Measurements from ENCODE around the gene USP48.

Gene USP48

DNA sequence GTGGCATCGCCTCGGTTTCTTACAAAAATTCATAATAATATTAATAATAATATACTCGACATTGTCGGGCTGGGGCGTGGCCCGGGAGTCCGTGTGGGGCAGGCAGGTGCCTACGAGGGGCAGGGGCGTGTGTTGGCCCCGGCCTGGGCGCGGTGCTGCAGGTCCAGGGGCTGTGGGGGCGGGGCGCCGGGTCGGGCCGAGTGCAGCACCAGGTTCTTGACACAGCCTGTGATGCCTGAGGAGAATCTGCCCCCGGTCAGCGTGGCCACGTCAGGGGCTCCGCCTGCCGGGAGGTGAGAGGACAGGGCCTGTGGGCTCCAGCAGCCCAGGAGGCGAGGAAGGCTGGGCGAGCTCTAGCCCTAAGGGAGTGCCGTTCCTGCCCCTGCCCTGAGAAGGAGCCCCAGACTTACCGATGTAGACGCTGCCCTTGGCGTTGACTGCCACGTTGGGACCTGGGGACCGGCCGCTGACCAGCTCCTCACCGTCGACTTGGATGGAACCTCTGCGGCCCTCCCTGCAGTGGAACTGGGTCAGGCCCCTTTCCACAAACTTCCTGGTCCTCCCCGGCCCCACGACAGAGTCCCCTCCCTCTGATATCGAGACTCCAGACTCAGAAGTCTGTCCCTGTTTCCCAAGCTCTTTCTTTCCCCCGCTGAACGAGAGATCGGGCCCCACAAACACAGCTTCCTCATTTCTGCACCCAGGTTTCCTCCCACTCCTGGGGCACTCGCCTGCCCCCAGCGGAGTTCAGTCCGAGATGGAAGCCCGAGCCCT, 40.4 kb upstream of the USP48 start:
- no peak overlapping the region for H3K4me3 ChIP-seq (ENCODE audit: insufficient read depth in 1 of 2, low read depth in 1 of 2, low read length in 2 of 2)
- H3K14ac ChIP-seq (ENCODE audit: low read length in 2 of 2), result no peak overlapping the region
- H2BK120ac ChIP-seq (ENCODE audit: low read depth, low read length), result no peak overlapping the region
- H4K8ac ChIP-seq (ENCODE audit: low read length), result no peak overlapping the region
- H3K9ac ChIP-seq (ENCODE audit: low read length), result no peak overlapping the region
- no peak overlapping the region for H2AFZ ChIP-seq (ENCODE audit: low read depth, low read length)
- H3K9me3 ChIP-seq (ENCODE audit: control insufficient read depth, low read length), result no peaks in the 10 kb centered on the region
- H3K27ac ChIP-seq (ENCODE audit: low read length, poor library complexity, severe bottlenecking), result no peak overlapping the region
- peaks cover 78 to 86% of the 10 kb centered on the region in 2 experiments for H3K36me3 ChIP-seq (ENCODE audit: control insufficient read depth in 1 of 2, insufficient read depth in 2 of 2, low read depth in 1 of 2, low read length in 2 of 2)
- H2BK15ac ChIP-seq (ENCODE audit: low read depth, poor library complexity, severe bottlenecking), result no peak overlapping the region
- peaks cover 17% of the 10 kb centered on the region for H3K79me1 ChIP-seq (replicated peaks; ENCODE audit: low read length, poor library complexity, severe bottlenecking)
- H2BK12ac ChIP-seq (ENCODE audit: low read length in 2 of 2), result no peak overlapping the region
- H3K4me2 ChIP-seq (ENCODE audit: low read length, poor library complexity, severe bottlenecking), result no peak overlapping the region
- WGBS, result 95% methylated on average over 39 of the region's 44 CpGs
- H4K91ac ChIP-seq (ENCODE audit: low read length), result no peak overlapping the region
- DNase-seq, result no peak
- no peak overlapping the region for H2AK5ac ChIP-seq (ENCODE audit: low read length, severe bottlenecking)
- no peak overlapping the region for H3K23ac ChIP-seq (ENCODE audit: low read length in 2 of 2)
- peaks cover 2% of the 10 kb centered on the region for H3K4me1 ChIP-seq (ENCODE audit: control insufficient read depth, insufficient read depth, low read depth, low read length)
- H2BK5ac ChIP-seq (ENCODE audit: low read depth, low read length, poor library complexity, severe bottlenecking), result no peak overlapping the region
- H3K18ac ChIP-seq (ENCODE audit: low read depth in 1 of 2, low read length in 2 of 2), result no peak overlapping the region
- peak overlapping the region in 1 of 2 experiments; percentile 18 for H3K4ac ChIP-seq (ENCODE audit: low read depth in 1 of 2, low read length in 2 of 2)
- no peaks in the 10 kb centered on the region for H3K27me3 ChIP-seq (ENCODE audit: control insufficient read depth in 1 of 2, insufficient read depth in 1 of 2, low read length in 2 of 2)

DNA sequence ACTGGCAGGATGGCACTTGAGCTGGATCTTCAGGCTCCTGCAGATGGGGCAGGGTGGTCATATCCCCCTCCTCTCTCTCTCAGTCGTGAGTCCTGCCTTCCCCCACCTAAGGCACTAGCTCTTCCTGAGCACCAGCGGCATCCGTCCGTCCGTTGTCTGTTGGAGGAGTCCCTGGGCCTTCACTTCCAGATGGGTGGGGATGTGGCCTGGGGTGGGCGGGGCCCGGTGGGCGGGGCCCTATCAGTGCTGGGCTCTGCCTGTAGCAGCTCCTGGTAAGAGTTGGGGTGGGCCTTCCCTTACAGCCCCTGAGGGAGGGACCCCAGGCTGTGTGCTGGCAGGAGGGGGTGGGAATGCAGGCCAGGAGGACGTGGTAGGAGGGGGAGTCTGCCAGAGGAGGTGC, 39.4 kb upstream of the USP48 start:
- H2BK15ac ChIP-seq (ENCODE audit: low read depth, poor library complexity, severe bottlenecking), result no peak overlapping the region

DNA sequence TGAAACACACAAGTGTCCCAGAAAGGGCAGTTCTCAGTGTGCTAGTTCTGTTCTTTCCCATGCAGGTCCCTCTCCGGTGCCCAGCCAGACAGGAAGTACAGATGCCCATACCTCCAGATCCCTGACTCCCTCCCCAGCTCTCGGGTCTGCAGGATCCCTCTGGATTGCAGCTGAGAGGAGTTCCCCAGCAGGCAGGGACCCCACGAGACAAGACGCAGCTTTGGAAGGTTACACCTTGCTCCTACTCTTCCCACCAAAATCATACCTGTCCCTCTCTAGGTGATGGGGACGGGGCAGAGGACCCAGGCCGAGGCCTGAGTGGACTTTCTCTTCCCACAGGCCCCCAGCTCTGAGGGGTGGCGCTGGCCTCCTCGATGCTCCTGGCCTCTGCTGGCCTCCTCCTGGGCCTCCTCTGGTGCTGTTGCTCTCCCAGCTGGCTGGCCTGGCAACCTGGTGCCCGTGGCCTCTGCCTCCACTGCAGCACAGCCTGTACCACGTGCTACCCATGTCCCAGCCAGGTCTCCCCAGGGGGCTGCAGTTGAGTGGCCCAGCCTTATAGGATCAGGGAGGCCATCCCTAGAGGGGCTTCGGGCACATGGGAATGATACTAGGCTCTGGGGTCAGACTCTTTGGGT, 38.6 kb upstream of the USP48 start:
- peaks cover 13% of the 10 kb centered on the region for H3K79me1 ChIP-seq (replicated peaks; ENCODE audit: low read length, poor library complexity, severe bottlenecking)
- no peak overlapping the region for H2AFZ ChIP-seq (ENCODE audit: low read depth, low read length)
- H3K9me3 ChIP-seq (ENCODE audit: control insufficient read depth, low read length), result no peaks in the 10 kb centered on the region
- no peak overlapping the region for H3K23ac ChIP-seq (ENCODE audit: low read length in 2 of 2)
- H3K18ac ChIP-seq (ENCODE audit: low read depth in 1 of 2, low read length in 2 of 2), result no peak overlapping the region
- H3K9ac ChIP-seq (ENCODE audit: low read length), result no peak overlapping the region
- no peak overlapping the region for H2BK15ac ChIP-seq (ENCODE audit: low read depth, poor library complexity, severe bottlenecking)
- H3K4me3 ChIP-seq (ENCODE audit: insufficient read depth in 1 of 2, low read depth in 1 of 2, low read length in 2 of 2), result no peak overlapping the region
- no peak overlapping the region for H3K4me2 ChIP-seq (ENCODE audit: low read length, poor library complexity, severe bottlenecking)
- no peak for DNase-seq
- peaks cover 8% of the 10 kb centered on the region for H3K4me1 ChIP-seq (ENCODE audit: control insufficient read depth, insufficient read depth, low read depth, low read length)
- no peak overlapping the region for H2AK5ac ChIP-seq (ENCODE audit: low read length, severe bottlenecking)
- no peak overlapping the region for H4K8ac ChIP-seq (ENCODE audit: low read length)
- no peak overlapping the region for H2BK120ac ChIP-seq (ENCODE audit: low read depth, low read length)
- H3K27me3 ChIP-seq (ENCODE audit: control insufficient read depth in 1 of 2, insufficient read depth in 1 of 2, low read length in 2 of 2), result no peaks in the 10 kb centered on the region
- H3K14ac ChIP-seq (ENCODE audit: low read length in 2 of 2), result no peak overlapping the region
- H3K27ac ChIP-seq (ENCODE audit: low read length, poor library complexity, severe bottlenecking), result no peak overlapping the region
- peaks cover 60 to 69% of the 10 kb centered on the region in 2 experiments for H3K36me3 ChIP-seq (ENCODE audit: control insufficient read depth in 1 of 2, insufficient read depth in 2 of 2, low read depth in 1 of 2, low read length in 2 of 2)
- no peak overlapping the region for H3K4ac ChIP-seq (ENCODE audit: low read depth in 1 of 2, low read length in 2 of 2)
- WGBS, result 97% methylated on average over 11 of the region's 11 CpGs
- H4K91ac ChIP-seq (ENCODE audit: low read length), result no peak overlapping the region
- no peak overlapping the region for H2BK12ac ChIP-seq (ENCODE audit: low read length in 2 of 2)
- no peak overlapping the region for H2BK5ac ChIP-seq (ENCODE audit: low read depth, low read length, poor library complexity, severe bottlenecking)

More for the DNA sequence above, 39.4 kb upstream of the USP48 start:
- Histone ChIP-seq H3K23ac (ENCODE audit: low read length in 2 of 2) (no peak overlapping the region), H3K27me3 (ENCODE audit: control insufficient read depth in 1 of 2, insufficient read depth in 1 of 2, low read length in 2 of 2) (no peaks in the 10 kb centered on the region), H3K79me1 (replicated peaks; ENCODE audit: low read length, poor library complexity, severe bottlenecking) (peaks cover 13% of the 10 kb centered on the region), H3K36me3 (ENCODE audit: control insufficient read depth in 1 of 2, insufficient read depth in 2 of 2, low read depth in 1 of 2, low read length in 2 of 2) (peaks cover 67 to 78% of the 10 kb centered on the region in 2 experiments), H3K4me3 (ENCODE audit: insufficient read depth in 1 of 2, low read depth in 1 of 2, low read length in 2 of 2) (no peak overlapping the region), H2BK5ac (ENCODE audit: low read depth, low read length, poor library complexity, severe bottlenecking) (no peak overlapping the region), H2AFZ (ENCODE audit: low read depth, low read length) (no peak overlapping the region), H3K14ac (ENCODE audit: low read length in 2 of 2) (no peak overlapping the region), H3K4me1 (ENCODE audit: control insufficient read depth, insufficient read depth, low read depth, low read length) (peaks cover 3% of the 10 kb centered on the region), H3K4me2 (ENCODE audit: low read length, poor library complexity, severe bottlenecking) (no peak overlapping the region), H4K91ac (ENCODE audit: low read length) (no peak overlapping the region), H3K27ac (ENCODE audit: low read length, poor library complexity, severe bottlenecking) (no peak overlapping the region), H2BK12ac (ENCODE audit: low read length in 2 of 2) (no peak overlapping the region), H3K4ac (ENCODE audit: low read depth in 1 of 2, low read length in 2 of 2) (no peak overlapping the region), H2AK5ac (ENCODE audit: low read length, severe bottlenecking) (no peak overlapping the region), H4K8ac (ENCODE audit: low read length) (no peak overlapping the region), H2BK120ac (ENCODE audit: low read depth, low read length) (no peak overlapping the region), H3K18ac (ENCODE audit: low read depth in 1 of 2, low read length in 2 of 2) (no peak overlapping the region), H3K9me3 (ENCODE audit: control insufficient read depth, low read length) (no peaks in the 10 kb centered on the region), H3K9ac (ENCODE audit: low read length) (no peak overlapping the region)
- WGBS, result 69% methylated on average over 8 of the region's 9 CpGs
- DNase-seq, result no peak

DNA sequence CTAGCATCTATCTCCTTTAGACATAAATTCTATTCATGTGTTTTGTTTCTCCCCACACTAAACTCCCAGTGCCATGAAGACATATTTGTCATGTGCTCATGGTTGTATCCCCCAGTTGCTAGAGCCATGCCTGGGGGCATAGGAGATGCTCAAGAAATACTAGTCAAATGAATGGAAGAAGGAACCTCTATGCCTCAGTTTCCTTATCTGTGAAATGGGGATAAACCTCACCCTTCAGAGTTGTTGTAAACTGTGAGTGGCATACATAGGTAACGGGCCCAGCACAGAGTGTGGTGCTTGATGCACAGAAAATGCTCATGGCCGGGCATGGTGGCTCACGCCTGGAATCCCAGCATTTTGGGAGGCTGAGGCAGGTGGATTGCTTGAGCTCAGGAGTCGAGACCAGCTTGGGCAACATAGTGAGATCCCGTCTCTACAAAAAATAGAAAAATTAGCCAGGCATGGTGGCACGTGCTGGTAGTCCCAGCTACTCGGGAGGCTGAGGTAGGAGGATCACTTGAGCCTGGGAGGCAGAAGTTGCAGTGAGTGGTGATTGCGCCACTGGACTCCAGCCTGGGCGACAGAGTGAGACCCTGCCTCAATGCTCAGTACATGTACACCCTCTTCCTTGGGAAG, 37.8 kb upstream of the USP48 start:
- Histone ChIP-seq H4K91ac (ENCODE audit: low read length) (no peak overlapping the region), H2BK15ac (ENCODE audit: low read depth, poor library complexity, severe bottlenecking) (no peak overlapping the region), H2AK5ac (ENCODE audit: low read length, severe bottlenecking) (no peak overlapping the region), H3K27me3 (ENCODE audit: control insufficient read depth in 1 of 2, insufficient read depth in 1 of 2, low read length in 2 of 2) (no peaks in the 10 kb centered on the region), H4K8ac (ENCODE audit: low read length) (no peak overlapping the region), H2BK12ac (ENCODE audit: low read length in 2 of 2) (no peak overlapping the region), H3K4me2 (ENCODE audit: low read length, poor library complexity, severe bottlenecking) (no peak overlapping the region), H2AFZ (ENCODE audit: low read depth, low read length) (no peak overlapping the region), H3K4me3 (ENCODE audit: insufficient read depth in 1 of 2, low read depth in 1 of 2, low read length in 2 of 2) (no peak overlapping the region), H2BK120ac (ENCODE audit: low read depth, low read length) (no peak overlapping the region), H3K23ac (ENCODE audit: low read length in 2 of 2) (no peak overlapping the region), H3K36me3 (ENCODE audit: control insufficient read depth in 1 of 2, insufficient read depth in 2 of 2, low read depth in 1 of 2, low read length in 2 of 2) (peaks cover 52 to 62% of the 10 kb centered on the region in 2 experiments), H3K27ac (ENCODE audit: low read length, poor library complexity, severe bottlenecking) (no peak overlapping the region), H3K4ac (ENCODE audit: low read depth in 1 of 2, low read length in 2 of 2) (no peak overlapping the region), H3K18ac (ENCODE audit: low read depth in 1 of 2, low read length in 2 of 2) (no peak overlapping the region), H3K79me1 (replicated peaks; ENCODE audit: low read length, poor library complexity, severe bottlenecking) (peaks cover 12% of the 10 kb centered on the region), H3K4me1 (ENCODE audit: control insufficient read depth, insufficient read depth, low read depth, low read length) (peaks cover 13% of the 10 kb centered on the region), H3K14ac (ENCODE audit: low read length in 2 of 2) (no peak overlapping the region), H3K9ac (ENCODE audit: low read length) (no peak overlapping the region), H2BK5ac (ENCODE audit: low read depth, low read length, poor library complexity, severe bottlenecking) (no peak overlapping the region), H3K9me3 (ENCODE audit: control insufficient read depth, low read length) (no peaks in the 10 kb centered on the region)
- 93% methylated on average over 7 of the region's 9 CpGs for WGBS
- DNase-seq, result no peak
